NCI-H2107 treated with DMSO at 0.1 percent for 48 hours (cell line): ENCODE results near the gene KNDC1.

ENCODE experiments used
- DNase-seq: peaks from one replicate; lab custom pipeline; 2025; ENCODE audit not compliant: unreplicated experiment; lab: John Stamatoyannopoulos, UW

The KNDC1 gene

DNA sequence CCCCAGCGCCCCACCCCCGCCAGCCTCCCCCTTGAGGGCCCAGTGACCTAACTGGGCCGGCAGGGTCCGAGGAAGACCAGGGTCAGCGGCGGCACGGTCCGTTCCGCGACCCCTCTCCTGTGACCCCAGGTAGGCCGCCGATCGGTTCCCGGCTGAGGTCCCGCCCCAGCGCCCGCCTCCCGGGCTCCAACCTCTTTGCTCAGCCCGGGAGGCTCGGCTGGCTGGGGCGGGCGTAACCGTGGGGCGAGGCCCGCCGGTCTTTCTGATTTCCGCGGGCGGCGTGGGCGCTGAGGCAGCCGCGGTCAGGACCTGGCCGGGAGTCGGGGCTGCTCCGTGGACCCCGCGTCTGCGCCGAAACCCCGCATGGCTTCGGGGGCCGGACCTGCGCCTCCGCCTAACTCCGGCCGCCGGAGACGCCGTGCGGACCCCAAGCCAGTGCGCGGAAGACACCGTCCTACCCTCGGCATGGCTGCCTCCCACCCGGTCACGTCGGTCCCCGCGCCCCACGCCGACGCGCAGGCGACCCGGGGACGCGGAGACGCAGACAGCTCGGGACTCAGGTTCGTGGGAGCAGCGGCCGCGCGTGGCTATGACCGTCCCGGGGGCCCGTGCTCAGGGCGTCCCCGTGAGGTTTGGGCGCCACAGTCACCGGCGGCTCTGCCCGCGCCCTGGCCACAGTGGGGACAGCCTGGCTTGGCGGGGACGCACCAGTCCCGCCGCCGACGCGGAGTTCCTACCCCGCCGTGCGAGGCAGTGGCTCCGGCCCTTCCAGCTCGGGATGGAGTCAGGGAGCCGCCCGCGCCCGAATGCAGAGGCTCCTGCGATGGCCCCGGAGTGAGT lies 76.6 kb downstream of the KNDC1 start:
- no peak for DNase-seq

DNA sequence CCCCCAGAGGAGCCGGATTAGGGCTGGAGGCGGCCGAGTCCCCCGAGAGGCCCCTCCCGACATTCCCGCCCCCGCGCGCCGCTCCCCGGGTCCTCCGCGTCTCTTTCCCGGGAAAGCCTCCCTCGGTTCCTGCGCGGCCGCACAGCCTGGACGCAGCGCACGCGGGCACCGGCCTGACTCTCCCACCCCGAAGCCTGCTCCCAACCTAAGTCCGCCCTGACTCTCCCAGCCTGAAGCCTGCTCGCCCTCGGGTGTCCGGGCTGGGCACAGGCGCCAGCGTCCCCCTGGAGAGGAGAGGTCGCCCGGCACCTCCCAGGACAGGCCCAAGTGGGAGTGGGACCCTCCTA lies 77.2 kb downstream of the KNDC1 start:
- no peak for DNase-seq

DNA sequence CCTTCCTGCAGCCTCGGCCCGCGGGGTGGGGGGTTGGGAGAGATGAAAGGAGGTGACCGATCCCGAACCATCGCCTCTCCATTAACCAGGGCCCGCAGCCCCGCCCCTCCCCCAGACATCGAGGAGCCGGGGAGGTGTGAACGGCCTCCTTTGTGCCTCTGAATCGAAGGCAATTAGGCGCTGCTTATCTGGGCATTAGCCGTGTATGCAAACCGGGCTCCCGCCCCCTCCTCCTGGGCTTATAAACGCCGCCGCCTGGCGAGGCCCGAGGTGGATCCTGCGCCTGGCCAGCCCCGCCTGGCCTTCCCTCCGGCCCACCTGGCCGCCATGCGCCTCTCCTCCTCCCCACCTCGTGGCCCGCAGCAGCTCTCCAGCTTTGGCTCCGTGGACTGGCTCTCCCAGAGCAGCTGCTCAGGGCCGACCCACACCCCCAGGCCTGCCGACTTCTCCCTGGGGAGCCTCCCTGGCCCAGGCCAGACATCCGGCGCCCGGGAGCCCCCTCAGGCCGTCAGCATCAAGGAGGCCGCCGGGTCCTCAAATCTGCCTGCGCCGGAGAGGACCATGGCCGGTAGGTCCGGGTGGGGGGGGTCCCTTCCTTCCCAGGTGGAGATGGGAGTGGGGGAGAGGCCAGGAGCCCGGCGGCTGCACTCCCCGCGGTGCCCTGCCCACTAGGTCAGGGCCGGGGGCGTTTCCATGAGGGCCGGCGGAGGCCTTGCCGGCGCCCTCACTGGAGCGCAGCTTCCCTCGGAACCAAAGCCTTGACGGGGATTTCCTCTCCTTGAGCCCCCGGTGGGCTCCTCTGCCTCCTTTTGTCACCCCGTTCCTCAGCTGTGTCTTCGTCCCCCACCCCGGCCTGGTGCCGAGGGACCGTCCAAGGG lies 77.8 kb downstream of the KNDC1 start, which contains the start of gene VENTX:
Gene VENTX (plus strand): TSS at position 268 of the 878 bp plus-strand sequence. CDS start 60 bp downstream, at position 328.
- no peak for DNase-seq

DNA sequence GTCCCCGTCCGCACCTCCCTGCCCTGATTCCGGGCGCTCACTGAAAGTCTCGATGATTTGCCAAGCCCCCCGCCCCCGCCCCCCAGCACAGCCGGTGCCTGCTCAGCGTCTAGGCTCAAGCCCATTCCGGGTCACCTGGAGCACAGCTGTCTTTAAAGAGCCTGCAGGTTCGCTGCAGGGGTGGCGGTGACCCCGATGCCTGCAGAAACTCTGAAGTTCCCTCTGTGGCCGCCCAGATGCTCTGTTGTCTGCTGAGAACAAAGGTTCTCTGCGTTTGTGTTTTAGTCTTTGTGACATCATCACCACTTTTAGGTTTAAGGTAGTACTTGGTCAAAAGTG lies 78.4 kb downstream of the KNDC1 start:
- DNase-seq = no peak

DNA sequence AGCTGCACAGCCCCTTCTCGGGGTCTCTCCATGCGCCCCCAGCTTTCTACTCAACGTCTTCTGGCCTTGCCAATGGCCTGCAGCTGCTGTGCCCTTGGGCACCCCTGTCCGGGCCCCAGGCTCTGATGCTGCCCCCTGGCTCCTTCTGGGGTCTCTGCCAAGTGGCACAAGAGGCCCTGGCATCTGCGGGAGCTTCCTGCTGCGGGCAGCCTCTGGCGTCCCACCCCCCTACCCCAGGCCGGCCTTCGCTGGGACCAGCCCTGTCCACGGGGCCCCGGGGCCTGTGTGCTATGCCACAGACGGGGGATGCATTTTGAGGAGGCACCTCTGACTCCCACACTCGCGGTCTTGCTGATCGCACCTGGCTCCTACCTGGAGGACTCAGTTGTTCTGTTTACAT lies 80.0 kb downstream of the KNDC1 start:
- no peak for DNase-seq

DNA sequence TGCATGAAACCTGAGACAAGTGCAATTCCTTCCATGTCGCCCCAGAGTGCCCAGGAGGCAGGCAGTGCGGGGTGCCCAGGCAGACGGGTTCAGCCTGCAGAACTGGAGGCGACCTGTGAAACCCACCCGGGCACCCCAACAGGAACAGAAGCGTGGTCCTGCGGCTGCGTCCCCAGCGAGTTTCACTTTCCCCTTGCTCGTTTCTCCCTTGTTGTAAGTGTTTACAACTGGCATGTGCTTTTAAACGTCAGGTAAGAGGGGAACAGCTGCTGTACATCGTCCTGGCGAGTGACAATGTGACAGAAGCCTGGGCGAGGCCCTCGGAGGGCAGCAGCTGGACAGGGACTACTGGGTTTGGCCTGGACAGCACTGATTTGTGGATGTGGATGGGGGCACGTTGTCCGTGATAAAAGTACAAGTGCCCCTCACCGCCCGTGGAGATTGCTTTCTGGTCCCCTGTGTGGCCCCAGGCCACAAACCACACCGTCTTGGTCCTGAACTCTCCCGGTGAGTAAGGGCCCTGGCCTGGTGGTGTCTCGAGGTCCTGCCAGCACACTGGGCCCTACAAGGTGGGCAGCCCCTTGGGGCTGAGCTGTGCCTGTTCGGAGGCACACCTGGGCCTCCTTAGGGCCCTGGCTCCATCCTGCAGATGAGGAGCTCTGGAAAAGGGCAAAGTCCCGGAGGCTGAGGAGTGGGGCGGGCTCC lies 81.6 kb downstream of the KNDC1 start:
- no peak for DNase-seq

DNA sequence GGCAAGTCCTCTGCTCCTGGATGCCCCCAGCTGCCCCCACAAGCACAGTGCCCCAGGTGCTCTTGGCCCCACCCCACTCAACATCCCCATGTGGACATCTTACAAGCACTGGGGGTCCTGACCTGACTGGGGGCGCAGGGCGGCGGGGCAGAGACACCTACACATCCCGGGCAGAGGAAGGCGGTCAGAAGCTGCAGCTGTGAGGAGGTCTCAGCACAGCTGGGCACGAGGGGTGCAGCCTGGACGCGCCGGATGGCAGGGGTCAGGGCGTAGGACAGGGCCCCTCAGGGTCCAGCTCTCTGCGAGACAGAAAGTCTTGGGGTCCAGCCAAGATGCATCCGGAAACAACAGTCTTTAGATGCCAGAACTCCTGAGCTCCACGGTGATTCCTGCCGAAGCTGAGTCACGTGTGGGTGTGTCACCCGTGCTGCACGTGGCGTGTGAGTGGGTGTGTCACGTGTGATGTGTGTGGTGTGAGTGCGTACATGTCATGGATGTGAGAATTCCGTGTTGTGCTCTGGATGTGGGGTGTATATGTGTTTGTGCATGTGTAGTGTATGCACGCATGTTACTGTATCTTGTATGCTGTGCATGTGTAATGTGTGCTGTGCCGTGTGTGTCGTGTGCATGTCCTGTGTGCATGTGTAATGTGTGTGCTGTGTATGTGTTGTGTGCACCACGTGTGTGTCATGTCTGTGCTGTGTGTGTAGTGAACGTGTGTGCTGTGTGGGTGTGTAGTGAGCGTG lies 82.8 kb downstream of the KNDC1 start:
- no peak for DNase-seq

DNA sequence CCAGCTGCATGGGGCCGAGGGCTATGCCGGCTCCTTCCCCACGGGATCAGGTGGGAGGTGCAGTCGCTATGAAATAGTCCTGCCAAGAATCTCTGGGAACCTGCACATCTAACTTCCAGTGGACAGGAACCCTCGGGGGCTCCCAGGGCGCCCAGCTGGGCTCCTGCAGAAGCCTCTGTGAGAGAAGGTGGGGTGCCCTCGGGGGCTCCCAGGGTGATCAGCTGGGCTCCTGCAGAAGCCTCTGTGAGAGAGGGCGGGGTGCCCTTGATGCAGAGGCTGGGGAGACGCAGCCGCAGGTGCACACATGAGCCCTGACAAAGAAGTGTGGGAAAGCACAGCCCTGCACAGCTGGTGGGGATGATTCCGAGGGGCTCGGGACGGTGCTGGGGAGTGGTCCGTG lies 83.6 kb downstream of the KNDC1 start:
- no peak for DNase-seq

DNA sequence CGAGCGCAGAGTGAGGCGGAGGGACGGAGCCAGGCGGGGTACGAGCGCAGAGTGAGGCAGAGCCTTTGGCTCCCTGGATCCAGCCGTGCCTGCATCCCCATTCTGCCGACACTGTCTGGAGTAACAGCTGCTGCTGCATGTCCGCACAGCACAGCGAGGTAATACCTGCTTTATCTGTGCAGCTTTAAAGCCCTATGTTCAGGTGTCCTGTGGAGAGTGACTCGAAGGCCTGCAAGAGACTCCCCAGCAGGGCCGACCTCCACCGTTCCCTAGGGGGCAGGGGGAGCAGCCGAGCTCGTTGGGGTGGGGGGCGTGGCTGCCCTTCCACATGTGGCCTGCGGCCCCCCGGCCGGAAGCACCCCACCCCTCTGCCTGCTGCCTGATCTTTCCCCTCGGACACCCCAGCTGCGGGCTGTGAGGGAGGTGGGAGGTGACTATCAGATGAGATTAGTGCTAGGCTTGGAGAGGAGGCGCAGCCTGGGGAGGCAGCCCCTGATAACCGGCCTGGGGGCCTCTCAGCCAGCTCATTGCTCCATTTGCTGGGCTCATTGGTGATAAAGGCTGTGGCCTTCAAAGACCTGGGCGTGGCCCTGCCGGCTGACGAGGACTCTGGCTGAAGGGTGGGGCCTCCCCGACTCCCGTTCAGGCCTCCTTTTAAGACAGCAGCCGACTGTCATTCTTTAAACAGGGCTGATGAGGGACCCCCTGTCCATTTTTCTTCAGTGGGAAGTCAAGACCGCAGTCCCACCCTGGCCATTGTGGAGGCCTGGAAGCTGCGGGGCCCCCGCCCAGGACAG lies 85.6 kb downstream of the KNDC1 start:
- no peak for DNase-seq

DNA sequence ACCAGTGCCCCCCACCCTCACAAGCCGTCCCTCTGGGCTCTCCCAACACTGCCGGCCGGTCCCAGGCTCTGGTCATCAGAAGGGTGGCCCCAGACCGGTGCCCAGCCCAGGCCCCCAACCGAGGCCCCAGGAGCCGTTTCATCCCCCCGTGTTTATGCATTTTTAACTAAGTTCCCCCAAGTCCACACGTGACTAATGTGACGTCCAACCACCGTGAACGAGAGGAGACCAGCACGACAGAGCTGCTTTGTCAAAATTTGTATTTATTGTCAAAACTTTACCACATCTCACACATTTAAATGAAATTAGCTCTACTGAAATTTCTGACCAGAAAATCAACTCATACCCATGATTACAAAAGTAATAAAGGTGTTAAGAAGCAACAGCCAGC lies 86.2 kb downstream of the KNDC1 start:
- DNase-seq = no peak

DNA sequence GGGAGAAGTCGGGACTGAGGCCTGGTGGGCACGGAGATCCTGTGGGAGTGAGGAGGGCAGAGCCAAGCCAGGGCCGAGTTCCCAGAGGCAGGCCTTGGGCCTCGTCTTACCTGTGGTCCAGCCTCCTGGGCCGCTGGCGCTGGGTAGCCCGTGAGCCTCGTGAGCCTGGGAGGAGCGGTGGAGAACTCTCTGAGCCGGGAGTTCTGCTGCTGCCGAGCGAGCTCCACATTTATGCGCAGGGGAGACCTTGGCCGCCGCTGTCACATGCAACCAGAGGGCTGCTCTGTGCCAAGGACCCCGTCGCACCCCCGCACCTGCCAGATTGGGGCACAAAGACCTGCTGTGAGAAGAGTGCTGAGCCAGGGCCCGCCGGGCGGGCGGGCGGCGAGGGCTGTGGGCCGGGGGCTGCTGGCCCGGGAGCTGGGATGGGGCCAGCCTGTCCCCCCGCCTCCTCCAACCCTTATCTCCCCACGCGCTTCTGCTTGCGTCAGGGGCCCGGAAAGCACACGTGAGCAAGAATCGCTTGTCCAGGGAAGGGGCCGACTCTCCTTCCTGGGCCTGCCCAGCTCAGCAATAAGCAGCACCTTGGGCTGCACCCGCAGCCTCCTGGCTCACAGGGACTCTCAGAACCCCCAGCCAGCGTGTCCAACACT lies 87.8 kb downstream of the KNDC1 start:
- DNase-seq = no peak

DNA sequence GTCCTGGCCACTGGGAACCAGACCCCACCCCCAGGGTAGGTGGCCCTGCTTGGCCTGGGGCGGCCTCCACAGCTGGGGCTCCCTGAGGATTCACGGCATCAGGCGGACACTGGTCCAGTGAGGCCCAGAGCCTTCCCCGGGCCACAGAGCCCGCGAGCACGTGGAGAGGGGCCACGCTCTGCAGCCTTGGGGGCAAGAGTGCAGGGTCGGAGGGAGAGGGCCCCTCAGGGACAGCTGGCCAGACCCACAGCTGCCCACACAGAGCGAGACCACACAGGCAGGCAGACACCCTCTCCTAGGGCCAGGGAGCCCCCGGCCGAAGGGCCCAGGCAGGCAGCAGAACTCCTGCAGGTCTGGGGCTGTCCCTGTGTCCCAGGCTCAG lies 88.3 kb downstream of the KNDC1 start:
- no peak for DNase-seq

DNA sequence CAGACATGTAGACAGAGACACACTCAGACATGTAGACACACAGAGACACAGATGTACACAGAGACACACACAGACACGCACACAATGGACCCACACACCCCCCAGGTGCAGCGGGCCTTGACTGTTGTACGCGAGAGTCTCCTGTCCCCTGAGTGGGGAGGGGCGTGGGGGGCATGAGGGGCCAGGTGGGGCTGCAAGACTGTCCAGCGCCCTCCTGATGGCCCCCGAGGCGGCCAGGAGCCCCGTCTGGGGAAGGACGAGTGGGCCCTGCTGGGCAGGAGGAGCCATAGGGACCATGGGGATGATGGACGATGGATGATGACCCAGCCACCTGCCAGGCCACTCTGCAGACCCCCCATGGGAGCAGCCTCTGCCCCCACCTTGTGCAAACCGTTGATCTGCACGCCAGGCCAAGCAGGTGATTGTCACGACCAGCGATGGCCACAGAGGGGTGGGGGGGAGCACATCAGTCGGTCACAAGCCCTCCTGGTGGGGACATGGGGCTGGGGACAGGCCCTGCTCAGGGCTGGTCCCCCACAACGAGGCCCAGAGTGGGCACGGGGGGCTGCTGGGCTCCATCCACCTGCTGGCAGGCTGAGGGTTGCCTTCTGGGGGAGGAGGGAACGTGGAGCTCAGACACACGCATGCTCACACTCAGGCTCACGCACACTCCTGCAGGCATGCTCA lies 89.2 kb downstream of the KNDC1 start:
- no peak for DNase-seq

DNA sequence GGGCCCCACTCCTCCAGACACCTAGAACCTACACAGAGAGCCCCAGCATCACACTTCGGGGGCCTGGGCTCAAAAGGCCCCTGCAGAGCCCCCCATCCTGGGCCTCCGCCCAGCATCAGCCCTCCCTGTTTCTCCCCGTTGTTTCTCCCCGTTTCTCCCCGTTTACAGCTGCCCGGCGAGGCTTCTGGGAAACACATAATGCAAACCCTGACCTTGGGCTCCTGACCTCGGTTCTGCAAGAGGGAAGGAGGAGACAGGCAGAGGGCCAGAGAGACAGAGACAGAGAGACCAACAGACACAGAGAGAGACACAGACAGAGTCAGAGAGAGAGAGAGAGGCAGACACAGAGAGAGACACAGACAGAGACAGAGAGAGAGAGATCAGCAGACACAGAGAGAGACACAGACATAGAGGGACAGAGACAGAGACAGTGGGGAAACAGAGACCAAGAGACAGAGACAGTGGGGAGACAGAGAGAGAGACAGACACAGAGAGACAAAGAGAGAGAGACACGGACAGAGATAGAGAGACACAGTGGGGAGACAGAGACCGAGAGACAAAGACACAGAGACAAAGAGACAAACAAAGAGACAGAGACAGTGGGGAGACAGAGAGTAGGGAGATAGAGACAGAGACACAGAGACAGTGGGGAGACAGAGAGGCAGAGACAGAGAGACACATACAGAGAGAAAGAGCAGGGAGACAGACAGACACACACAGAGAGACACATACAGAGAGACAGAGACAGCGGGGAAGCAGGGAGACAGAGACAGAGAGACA lies 90.1 kb downstream of the KNDC1 start:
- DNase-seq = no peak

DNA sequence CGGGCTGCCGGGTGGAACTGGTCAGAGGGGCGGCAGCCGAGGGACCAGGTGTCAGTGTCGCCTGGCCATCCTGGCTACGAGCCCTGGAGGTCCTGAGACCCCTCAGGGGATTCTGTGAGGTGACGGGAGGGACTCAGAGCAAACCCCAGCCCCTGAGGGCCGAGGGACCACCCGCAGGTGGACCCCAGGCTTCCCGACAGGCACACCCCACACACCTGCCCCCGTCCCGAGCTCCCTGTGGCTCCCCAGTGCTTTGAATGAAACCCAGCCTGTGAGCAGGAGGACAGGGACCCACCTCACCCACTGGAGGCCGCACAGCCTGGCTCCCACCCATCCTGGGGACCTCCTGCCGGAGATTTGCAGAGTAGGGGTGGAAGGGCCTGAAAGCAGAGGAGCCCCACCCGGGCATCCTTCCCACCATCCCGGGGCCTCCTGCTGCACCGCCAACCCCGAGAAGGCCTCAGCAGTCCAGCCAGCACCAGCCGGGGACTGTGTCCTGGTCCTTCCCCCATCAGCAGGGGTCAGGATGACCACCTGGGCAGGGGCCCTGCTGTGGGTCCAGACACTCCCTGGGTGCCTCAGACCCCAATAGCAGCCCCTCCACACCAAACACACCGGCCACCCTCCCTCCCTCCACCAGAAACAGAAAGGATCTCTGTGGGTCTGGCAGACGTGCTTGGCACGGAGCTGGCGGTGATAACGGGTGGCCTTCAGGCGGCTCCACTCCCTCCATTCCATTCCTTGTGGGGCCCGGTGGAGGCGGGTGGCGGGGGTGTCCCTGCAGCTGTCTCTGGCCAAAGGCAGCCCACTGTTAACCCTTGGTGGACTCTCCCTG lies 91.6 kb downstream of the KNDC1 start:
- no peak for DNase-seq

DNA sequence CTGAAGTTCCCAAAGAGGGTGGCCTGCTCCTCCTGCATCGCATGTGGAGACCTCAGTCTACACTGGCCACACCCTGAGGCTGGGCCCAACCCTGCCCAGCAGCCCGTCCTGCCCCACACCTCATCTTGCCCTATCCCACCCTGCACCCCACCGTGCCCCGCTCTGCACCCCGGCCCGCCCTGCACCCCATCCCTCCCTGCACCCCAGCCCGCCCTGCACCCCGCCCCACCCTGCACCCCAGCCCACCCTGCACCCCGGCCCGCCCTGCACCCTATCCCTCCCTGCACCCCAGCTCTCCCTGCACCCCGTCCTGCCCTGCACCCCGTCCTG lies 92.2 kb downstream of the KNDC1 start:
- DNase-seq = no peak

DNA sequence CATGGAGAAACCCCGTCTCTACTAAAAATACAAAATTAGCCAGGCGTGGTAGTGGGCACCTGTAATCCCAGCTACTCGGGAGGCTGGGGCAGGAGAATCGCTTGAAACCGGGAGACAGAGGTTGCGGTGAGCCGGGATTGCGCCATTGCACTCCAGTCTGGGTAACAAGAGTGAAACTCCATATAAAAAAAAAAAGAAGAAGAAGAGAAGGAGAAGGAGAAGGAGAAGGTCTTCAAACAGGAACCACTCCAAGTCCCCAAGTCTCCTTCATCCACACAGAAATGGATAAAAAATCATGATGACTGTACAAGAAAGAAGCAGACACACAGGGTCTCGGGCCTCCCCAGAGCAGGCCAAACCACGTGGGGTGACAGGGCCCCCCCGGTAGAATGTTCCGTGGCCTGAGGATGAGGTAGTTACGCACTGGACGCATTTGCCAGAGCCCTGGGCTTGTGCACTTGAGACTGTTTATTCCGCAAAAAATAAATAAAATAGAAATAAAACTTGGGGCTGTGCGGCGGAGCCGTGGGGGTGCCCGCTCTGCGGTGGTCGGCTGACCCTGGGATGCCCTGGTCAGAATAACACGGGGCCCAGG lies 93.4 kb downstream of the KNDC1 start:
- no peak for DNase-seq
